Measurements from ENCODE around the gene DDX5.

DDX5 gene

DNA sequence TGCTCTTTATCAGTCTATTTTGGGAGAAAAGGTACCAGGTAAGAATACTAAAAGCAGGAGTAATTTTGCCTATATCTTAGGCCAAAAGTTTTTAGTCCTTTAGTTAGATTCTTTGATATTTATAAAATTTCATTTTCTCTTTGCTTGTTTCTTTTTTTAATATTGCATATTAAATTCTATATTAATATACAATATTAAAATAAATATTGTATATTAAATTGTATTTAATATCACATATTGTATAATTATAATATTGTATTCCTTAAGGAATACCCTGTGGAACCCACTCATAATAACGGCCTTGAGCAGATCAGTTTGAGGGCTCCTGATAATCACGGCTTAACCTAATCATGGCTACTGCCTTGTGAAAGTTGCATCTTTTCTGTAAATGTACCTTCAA lies 2.6 kb upstream of the DDX5 start:
- 0 out of 2 replicates have a peak overlapping the region, but pooled peaks have one; percentile 93 for H3K4me3 ChIP-seq (ENCODE audit: low read depth, low read length)
- no peak overlapping the region for H3K27ac ChIP-seq
- no peaks in the 10 kb centered on the region for H3K27me3 ChIP-seq (ENCODE audit: insufficient read depth, low read depth, severe bottlenecking)
- no peaks in the 10 kb centered on the region for H3K9me3 ChIP-seq (ENCODE audit: severe bottlenecking)
- TF ChIP-seq, protein P1, sequence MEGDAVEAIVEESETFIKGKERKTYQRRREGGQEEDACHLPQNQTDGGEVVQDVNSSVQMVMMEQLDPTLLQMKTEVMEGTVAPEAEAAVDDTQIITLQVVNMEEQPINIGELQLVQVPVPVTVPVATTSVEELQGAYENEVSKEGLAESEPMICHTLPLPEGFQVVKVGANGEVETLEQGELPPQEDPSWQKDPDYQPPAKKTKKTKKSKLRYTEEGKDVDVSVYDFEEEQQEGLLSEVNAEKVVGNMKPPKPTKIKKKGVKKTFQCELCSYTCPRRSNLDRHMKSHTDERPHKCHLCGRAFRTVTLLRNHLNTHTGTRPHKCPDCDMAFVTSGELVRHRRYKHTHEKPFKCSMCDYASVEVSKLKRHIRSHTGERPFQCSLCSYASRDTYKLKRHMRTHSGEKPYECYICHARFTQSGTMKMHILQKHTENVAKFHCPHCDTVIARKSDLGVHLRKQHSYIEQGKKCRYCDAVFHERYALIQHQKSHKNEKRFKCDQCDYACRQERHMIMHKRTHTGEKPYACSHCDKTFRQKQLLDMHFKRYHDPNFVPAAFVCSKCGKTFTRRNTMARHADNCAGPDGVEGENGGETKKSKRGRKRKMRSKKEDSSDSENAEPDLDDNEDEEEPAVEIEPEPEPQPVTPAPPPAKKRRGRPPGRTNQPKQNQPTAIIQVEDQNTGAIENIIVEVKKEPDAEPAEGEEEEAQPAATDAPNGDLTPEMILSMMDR (IDR thresholded peaks at IDR 0.05; ENCODE audit: low read depth, low read length), result no peak
- peaks cover 75% of the 10 kb centered on the region for H3K36me3 ChIP-seq
- no peak for DNase-seq

DNA sequence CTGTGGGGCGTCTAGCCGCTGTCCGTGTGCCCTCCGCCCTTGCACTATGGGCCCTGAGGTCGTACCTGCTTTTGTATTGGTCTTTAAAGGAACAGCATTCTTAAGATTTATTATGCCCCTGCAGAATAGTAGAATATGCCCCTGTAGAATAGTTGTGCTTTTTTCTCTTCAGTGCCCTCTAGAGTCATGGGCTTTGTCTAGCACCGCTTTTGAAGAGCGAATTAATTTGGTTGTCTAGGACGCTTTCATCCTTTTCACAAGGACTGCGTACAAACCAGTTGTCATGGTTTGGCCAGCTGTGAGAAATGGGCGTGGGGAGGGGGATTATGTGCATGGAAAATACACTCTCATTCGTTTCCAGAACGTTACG lies 1.3 kb upstream of the DDX5 start:
- TF ChIP-seq, protein P1 (IDR thresholded peaks at IDR 0.05; ENCODE audit: low read depth, low read length), result peak; percentile 29; the same call in 1 of the 2 replicates
- peak overlapping the region; percentile 93 for H3K4me3 ChIP-seq (ENCODE audit: low read depth, low read length)

DNA sequence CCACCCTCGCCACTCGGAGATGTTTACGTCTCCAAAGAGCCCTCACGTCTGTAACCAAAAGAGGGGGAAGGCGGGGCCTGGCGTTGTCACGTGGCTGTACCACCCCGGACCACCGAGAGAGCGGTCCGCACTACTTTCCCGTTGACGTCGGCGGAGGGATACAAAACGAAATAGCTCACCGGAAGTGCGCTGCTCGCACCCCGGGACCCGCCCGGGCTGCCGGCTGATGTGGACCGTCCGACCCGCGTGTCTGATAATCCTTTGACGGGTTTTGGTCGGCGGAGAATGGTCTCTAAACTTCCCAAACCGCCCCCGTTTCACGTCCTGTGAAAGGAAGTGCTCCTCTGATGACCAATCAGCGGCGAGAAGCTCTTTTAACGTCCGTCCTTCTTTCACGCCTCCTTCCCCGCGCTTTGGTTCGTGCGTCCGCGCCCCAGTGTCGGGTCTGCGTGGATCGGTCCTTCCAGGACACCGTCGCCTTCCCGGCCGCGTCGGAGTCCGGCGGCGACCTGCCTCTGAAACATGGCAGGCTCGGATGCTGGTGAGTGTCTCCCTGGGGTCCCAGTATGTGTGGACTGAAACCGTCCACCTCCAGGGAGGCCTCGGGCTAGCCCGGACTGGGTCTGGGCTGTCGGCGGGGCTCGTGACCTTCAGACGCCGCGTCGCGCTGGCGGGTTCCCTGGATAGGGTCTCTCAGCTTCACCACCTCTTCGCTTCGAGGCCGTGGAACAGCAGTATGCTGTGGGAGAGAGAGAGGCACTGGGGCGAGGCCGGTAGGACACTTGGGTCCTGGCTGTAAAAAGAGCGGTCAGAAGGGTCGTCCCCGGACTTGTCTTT lies 705 bp upstream of the DDX5 start, which contains the start of gene CEP95:
CEP95 (plus strand) TSS at position 402 of the 837 bp plus-strand sequence; CDS start at position 523, 121 bp downstream.
- H3K9me3 ChIP-seq (ENCODE audit: severe bottlenecking), result no peaks in the 10 kb centered on the region
- no peaks in the 10 kb centered on the region for H3K27me3 ChIP-seq (ENCODE audit: insufficient read depth, low read depth, severe bottlenecking)
- TF ChIP-seq, protein P1 (IDR thresholded peaks at IDR 0.05; ENCODE audit: low read depth, low read length), result no peak
- peak within 1 kb of the TSS; percentile 99 for H3K27ac ChIP-seq
- peaks cover 76% of the 10 kb centered on the region for H3K36me3 ChIP-seq
- peak within 1 kb of the TSS; percentile 93 for H3K4me3 ChIP-seq (ENCODE audit: low read depth, low read length)
- peak; percentile 99 for DNase-seq

More for the DNA sequence above, 1.3 kb upstream of the DDX5 start:
- peak; percentile 34 for DNase-seq
- Histone ChIP-seq H3K36me3 (peaks cover 76% of the 10 kb centered on the region), H3K27me3 (ENCODE audit: insufficient read depth, low read depth, severe bottlenecking) (no peaks in the 10 kb centered on the region), H3K9me3 (ENCODE audit: severe bottlenecking) (no peaks in the 10 kb centered on the region), H3K27ac (peak overlapping the region; percentile 99)

DNA sequence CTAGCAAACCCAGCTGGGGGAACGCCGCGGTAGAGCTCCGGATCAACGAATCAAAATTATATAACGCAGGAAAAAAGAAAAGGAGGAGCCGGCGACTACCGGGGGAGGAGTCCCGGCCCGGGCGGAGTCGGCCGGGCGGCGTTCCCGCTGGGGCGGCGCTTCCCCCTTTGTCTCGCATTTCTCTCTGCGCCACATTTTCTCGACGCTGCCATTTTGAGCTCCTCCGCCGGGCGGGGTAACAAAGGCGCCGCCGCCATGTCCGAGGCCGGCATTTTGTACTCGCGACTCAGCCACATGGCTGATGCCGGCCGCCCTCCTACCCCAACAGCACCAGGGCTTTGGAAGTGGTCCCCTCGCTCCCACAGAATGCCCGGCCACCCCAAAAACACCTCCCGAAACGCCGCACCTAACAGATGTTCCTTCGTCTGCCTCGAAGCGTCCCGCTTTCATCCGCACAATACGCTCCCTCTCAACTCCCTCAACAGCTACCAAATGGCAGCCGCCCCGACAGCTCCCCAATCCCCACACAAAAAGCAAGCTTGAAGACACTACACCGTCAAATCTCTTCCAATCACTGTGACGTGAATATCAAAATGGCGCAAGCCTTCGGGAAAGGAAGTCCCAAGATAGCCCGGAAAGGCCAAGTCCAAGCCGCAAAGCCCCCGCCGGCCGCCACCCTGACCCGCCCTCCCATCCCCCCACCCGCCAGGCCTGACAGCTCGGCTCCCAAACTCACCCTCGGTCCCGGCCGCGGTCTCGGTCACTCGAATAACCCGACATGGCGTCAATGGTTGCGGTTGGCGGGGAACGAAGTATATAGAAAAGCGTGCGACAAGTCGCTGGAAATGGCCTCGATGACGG lies 519 bp downstream of the DDX5 start:
- Histone ChIP-seq H3K27me3 (ENCODE audit: insufficient read depth, low read depth, severe bottlenecking) (no peaks in the 10 kb centered on the region), H3K27ac (peak overlapping the region; percentile 99), H3K4me3 (ENCODE audit: low read depth, low read length) (peak overlapping the region; percentile 93), H3K36me3 (peaks cover 77% of the 10 kb centered on the region), H3K9me3 (ENCODE audit: severe bottlenecking) (no peaks in the 10 kb centered on the region)
- DNase-seq, result peak; percentile 86
- TF ChIP-seq, protein P1 (IDR thresholded peaks at IDR 0.05; ENCODE audit: low read depth, low read length), result no peak

DNA sequence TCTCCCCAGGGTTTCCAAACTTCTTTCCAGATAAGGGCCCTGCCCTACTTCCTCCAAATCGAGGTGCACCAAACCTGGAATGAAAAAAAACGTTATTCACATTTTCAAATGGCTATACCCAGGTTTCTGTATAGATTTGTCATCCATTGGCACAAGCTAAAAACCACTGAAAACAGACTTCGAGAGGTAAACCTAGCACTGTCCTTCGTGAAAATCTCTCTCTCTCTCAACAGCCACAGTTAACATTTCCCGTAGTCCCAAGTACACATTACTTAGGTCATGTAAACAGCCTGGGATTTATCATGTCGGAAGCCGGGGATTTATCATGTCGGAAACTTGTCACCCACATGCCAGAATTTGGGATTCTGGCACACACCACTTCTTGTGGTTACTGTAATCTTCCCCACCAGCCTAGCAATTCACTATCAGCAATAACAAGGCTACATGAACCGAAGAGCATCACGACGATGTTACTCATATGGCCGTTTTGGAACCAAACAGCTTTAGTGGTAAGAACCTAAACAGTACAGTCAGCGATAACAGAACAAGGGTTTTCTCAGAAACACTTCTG lies 1.2 kb downstream of the DDX5 start:
- Histone ChIP-seq H3K27ac (peak overlapping the region; percentile 99), H3K4me3 (ENCODE audit: low read depth, low read length) (peak overlapping the region; percentile 93), H3K36me3 (peaks cover 77% of the 10 kb centered on the region), H3K9me3 (ENCODE audit: severe bottlenecking) (no peaks in the 10 kb centered on the region), H3K27me3 (ENCODE audit: insufficient read depth, low read depth, severe bottlenecking) (no peaks in the 10 kb centered on the region)
- DNase-seq, result no peak
- TF ChIP-seq, protein P1 (IDR thresholded peaks at IDR 0.05; ENCODE audit: low read depth, low read length), result no peak
